GM18858 (cell line): ENCODE data around the gene TFDP1.

Experiments
- ATAC-seq: cut with Tn5 transposase; IDR thresholded peaks from one replicate; pipeline ENCODE4 v1.9.1; 2021; ENCODE audit not compliant: unreplicated experiment

Gene TFDP1

DNA sequence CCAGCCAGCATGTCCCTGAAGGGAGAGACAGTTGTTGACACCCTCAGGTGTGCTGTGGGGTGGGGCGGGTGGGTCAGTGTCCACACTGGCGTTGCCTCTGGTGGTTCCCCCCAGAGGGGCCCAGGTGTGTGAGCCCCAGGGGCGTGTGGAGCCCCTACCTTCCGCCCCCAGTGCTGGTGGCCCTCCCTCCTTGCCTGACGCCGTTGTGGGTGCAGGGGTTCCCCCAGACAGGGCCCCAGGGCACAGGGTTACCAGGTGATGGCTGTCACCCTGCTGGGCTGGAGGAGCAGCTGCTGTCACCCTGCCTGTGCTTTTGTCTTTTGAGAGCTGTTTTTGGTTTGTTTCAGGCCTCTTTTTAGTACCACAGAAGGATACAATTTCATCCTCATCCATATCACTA lies 46.3 kb downstream of the TFDP1 start:
- no peak for ATAC-seq

DNA sequence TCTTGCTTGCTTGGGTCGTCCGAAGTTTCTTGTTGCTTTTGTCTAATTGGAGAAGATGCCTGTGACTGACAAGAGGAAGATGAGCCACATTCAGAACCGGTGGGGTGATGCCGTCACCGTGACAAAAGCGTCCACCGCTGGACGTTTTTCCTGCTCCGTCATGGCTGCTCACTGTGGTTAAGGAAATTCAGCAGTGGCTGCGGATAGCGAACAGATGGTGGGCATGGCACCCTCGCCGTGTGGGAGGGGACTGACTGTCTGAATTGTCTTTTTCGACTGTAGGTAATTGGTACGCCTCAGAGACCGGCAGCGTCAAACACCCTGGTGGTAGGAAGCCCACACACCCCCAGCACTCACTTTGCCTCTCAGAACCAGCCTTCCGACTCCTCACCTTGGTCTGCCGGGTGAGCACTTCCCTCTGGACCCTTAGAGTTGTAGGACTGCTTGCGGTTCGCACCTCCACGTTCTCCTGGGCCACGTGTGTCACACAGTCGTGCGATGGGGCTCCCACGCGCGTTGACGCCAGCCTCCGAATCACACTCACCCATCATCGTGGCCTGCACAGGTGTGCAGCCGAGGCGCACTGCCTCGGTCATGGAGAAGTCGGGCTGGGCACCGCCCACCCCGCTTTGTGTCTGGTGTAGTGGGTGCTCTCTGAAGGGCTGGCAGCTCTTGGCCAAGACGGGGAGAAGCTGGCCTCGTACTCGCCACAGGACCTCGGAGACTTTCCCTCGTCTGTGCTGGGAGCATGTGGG lies 47.0 kb downstream of the TFDP1 start:
- no peak for ATAC-seq

DNA sequence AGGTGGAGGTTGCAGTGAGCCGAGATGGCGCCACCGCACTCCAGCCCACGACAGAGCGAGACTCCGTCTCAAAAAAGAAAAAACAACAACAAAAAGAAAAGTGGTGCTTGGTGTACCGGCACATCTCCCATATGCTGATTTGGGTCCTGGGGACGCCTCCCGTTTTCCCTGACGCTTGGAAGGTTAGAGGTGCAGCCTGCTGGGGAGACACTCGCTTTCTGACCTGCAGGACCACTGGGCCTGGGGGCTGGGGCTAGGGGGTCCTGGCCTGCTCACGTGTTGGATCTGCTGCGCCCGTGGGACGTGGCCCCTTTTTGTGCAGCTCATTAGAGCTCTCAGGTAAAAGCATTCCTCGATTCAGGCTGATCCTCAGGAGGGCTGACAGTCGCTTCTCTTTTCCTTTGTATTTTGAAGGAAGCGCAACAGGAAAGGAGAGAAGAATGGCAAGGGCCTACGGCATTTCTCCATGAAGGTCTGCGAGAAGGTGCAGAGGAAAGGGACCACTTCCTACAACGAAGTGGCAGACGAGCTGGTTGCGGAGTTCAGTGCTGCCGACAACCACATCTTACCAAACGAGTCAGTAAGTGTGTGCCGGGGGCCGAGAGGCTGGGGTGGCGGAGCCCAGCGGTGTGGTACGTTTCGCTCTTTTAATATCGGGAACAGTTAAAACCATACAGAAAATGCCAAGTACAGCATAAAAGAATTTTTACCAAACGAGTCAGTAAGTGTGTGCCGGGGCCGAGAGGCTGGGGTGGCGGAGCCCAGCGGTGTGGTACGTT lies 48.3 kb downstream of the TFDP1 start:
- no peak for ATAC-seq

DNA sequence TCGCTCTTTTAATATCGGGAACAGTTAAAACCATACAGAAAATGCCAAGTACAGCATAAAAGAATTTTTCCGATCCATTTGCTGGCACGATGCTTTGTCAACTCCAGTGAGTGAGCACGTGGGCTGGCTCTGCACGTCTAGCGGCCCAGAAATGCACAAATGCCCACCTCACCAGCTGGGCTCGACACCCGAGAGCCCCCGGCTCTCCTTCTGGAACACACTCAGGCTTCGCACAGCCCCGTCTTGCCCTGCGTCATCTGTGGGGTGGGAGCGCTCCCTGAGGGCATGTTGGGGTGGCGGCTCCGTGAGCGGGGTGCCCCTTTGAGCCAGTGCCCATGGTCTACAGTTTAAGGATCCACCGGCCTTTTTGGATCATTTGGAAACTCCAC lies 48.9 kb downstream of the TFDP1 start:
- ATAC-seq, result no peak

DNA sequence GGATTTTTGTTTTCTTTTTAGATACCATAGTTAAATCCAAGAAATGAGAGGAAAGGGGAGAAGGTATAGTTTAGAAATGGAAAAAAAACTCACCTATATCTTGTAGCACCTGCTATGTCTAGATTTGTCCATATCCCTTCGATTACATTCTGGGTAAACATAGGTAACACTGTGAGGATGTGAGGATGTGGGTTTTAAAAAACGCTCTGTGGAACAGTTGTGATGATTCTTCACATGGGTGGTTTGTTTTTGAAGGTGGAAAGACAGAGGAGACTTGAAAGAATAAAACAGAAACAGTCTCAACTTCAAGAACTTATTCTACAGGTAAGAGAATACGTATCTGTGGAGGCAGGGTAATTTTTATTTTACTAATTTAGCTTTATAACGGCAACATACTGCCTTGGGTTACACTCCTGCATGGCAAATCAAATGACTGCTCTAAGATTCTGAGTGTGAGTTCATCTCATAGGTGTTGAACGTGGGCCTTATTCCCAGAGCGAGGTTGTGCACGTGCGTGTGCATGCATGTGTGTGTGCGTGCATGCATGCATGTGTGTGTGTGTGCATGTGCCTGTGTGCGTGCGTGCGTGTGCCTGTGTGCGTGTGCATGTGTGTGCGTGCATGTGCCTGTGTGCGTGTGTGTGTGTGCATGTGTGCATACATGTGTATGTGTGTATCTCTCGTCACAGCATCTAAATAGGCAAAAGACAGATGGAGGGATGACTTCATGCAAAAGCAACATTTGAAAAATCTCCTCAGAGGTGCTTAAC lies 49.9 kb downstream of the TFDP1 start:
- ATAC-seq, result no peak

DNA sequence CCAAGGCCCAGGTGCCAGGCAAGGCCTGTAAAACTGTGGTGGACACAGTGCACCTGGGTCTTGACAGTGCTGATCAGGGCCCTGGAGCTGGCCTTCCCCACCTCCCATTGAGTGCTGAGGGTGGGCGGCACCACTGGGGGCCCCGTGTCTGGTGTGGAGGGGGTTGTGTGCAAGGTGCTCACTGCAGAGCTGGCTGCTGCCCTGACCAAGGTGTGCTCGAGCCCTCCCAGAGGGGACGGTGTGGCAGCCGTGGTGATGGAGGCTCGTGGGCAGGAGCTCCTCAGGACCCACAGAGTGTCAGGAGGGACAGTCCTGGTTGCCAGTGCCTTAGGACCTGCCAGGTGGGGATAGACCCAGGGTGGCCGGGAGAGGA lies 50.5 kb downstream of the TFDP1 start:
- ATAC-seq, result no peak

DNA sequence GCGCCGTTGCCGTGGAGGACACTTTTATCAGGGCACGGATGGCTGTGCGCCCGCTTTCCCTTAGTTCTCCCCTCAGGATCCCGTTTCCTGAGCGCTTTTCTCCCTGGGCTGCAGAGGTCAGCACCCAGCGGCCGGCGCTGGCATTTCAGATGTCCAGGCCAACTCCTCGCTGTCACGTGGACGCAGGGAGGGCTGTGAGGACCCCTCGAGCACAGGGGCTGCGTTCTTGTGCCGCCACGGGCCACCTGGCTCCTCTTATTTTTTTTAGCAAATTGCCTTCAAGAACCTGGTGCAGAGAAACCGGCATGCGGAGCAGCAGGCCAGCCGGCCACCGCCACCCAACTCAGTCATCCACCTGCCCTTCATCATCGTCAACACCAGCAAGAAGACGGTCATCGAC lies 51.2 kb downstream of the TFDP1 start:
- no peak for ATAC-seq

DNA sequence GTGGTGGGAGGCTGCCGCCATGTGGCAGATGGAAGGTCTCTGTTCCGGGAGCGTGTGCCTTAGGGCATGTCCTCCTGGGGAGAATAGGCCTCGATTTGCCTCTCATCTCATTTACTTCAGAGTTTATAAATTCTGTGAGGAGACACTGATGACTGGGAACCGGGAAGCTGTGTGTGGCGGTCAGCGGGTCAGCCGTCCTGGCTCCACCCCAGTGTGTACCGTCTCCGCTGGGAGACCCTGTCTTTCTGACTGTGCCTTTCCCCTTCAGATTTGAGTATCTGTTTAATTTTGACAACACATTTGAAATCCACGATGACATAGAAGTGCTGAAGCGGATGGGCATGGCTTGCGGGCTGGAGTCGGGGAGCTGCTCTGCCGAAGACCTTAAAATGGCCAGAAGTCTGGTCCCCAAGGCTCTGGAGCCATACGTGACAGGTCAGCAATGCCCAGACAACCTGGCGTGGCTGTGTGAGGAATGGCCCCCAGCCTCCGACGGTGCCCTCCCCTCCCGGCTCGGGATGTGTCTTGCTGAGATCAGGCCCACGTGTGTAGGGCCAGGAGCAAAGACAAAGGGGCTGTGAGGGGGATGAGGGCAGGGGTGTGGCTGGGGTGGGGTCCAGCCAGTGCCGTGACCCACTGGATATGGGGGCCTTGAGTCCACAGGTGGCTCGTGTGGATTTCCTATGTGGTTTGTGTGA lies 51.9 kb downstream of the TFDP1 start:
- no peak for ATAC-seq

DNA sequence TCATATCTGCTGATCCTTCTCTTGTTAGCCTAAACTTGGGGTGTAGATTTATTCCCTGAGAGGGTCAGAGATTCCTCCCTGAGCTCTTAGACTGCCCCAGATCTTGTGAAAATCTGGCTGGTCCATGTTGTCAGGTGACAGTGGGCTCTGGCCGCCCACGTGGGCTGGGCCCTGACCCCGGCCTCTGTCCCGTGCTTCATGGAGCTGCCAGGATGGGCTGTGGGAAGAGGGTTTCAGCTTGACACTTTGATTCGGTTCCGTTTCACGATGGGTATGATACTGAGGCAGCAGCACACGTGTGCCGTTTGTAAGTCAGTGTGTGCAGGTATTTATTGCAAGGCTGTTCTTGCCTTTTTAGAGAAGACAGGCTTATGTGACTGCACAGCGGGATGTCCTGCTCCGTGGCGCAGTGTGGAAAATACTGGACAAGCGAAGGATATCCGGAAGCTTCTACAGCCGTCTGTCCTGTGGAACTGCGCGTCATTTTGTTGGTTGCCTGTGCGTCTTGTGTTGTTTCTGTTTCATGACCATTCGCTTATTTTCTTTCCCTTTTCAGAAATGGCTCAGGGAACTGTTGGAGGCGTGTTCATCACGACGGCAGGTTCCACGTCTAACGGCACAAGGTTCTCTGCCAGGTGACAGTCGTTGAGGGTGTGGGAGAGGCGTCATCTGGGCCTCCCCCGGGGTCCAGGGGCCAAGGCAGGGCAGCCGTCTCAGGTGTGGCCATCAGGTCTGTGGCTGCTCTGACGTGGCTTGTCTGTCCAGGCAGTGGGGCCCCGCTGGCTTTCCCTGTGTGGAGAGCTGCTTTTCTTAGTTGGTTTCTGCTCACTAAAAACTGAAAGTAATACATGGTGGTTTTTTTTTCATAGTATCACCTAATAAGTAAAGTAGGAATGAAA lies 53.0 kb downstream of the TFDP1 start:
- ATAC-seq, result no peak

DNA sequence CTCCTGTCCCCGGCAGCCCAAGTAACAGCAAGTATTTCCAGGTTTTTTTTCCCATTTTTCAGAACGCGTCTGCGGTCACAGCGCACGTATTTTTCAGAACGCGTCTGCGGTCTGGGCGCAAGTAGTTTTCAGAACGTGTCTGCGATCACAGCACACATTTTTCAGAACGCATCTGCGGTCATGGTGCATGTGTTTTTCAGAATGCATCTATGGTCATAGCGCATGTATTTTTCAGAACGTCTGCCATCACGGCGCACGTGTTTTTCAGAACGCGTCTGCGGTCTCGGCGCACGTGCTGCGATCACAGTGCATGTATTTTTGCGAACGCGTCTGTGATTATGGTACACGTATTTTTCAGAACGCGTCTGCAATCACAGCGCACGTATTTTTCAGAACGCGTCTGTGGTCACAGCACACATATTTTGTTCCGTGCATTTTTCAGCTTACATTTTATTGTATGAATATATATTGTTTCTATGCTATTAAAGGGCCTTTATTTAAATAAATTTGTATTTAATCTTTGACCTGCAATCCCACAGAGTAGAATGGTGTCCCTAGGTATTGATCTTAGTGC lies 53.7 kb downstream of the TFDP1 start:
- no peak for ATAC-seq

DNA sequence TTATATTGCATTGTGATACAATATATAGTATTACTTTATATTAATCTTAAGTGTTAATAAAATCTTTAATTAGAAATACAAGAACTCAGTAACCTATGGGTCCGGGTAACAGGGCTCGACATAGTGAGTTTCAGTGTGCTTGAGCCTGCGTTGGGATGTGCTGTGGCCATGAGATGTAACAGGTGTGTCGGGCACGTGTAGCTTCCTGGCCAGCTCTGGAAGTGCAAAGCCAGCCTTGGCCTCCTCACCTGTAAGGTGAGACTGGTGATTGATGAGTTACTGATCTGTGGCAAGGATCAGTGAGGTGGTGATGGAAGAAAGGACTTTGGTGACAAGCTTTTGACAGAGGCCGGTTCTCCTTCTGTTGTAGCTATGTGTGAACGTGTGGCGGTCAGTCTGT lies 54.3 kb downstream of the TFDP1 start:
- ATAC-seq, result no peak

DNA sequence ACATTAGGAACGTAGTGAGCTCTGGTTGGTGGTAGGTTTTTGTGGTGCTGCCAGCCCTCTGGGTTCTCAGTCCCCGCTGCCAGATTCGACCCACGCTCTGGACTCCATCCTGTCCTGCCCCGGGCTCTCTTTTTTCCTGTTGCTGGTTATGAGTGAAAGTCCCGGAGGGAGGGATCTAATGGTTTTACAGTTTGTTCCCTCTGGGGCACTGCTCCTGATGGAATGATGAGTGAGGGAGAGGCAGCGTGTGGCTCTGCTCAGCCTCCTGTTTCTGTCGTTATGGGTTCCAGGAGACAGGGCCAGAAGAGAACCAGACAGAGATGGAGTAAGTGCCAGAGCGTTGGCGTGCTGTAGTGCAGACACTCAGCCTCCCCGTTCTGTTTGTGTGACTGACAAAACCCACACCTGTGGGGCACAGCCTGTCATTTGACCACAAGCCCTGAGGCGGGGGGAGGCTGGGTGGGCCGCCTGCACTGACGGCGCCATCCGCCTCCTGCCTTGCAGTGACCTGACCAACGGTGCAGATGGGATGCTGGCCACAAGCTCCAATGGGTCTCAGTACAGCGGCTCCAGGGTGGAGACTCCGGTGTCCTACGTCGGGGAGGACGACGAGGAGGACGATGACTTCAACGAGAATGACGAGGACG lies 55.2 kb downstream of the TFDP1 start:
- no peak for ATAC-seq

DNA sequence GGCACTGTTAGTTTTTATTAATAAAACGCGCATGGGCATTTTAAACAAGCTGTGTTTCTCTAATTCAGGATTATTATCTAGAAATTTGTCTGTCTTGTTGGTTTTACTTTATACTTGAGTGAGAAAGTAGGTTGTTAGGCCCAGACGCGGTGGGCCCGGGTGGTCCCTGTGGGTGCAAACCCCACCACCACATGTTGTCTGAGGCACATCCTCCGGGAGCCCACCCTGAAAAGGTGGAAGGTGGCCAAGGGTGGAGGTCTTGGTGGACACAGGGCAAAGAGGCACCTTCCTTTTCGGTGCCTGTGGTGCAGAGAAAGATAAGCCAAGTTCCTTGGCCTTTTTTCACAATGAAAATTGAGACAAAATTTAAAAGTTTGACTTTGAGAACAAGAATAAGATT lies 56.9 kb downstream of the TFDP1 start:
- no peak for ATAC-seq

DNA sequence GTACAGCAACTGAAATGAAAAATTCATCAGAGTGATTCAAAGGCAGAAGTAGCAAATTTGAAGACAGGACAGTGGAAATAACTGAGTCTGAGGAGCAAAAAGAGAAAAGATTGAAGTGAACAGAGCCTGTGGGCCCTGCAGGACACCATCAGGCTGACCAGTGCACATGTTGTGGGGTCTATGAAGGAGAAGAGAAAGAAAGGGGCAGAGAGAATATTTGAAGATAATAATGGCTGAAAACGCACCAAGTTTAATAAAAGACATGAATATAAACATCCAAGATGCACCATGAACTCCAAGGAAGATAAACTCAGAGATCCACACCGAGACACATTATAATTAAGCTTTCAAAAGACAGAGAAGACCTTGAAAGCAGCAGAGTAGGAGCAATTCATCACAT lies 58.0 kb downstream of the TFDP1 start:
- ATAC-seq, result no peak

DNA sequence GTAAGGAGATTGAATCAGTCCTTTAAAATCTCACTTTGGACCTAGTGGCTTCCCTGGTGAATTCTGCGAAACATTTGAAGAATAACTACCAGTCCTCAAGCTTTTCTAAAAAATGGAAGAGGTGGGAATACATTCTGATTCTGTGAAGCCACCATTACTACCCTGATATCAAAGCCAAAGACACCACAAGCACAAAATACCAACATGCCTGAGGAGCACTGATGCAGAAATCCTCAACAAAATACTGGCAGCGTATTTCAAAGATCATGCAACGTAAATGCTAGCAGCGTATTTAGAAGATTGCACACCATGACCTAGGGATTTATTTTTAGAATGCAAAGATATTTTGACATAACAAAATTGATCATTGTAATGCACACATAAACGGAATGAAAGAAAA lies 59.0 kb downstream of the TFDP1 start:
- no peak for ATAC-seq

DNA sequence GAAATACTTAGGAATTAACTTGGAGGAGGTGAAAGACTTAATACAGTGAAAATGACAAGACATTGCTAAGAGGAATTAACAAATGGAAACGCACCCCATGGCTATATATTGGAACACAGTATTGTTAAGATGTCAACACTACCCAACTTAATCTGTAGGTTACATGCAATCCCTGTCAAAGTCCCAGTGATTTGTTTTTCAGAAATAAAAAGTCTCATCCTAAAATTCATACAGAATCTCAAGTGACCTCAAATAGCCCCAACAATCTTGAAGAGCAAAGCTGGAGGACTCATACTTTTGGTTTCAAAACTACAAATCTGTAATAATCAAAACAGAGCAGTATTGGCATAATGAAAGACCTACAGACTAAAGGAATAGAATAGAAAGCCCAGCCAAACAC lies 60.2 kb downstream of the TFDP1 start:
- no peak for ATAC-seq

DNA sequence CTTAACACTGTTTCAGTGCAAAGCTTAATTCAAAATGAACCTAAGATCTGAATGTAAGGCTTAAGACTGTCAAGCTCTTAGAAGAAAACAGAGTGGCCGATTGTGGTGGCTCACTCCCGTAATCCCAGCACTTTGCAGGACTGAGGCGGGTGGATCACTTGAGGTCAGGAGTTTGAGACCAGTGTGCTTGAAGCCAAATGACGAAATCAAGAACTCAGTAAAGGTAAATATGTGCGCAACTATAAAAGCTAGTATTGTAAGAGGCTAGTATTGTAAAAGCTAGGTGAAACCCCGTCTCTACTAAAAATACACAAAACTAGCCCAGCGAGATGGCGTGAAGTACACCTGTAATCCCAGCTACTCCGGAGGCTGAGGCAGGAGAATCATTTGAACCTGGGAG lies 60.8 kb downstream of the TFDP1 start:
- no peak for ATAC-seq

DNA sequence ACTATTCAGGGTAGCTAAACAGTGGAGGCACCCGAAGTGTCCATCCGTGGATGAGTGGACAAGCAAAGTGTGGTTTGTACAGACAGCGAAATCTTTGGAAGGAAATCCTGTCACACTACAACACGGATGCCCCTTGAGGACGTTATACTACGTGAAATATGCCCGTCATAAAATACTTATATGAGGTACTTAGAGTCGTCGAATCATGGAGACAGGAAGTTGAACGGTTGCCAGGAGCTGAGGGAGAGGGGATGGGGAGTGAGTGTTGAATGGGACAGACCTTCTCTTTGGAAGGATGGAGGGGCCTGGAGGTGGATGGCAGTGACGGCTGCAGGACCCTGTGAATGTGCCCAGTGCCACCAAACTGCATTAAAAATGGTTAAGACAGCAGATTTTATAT lies 61.8 kb downstream of the TFDP1 start:
- ATAC-seq, result no peak

DNA sequence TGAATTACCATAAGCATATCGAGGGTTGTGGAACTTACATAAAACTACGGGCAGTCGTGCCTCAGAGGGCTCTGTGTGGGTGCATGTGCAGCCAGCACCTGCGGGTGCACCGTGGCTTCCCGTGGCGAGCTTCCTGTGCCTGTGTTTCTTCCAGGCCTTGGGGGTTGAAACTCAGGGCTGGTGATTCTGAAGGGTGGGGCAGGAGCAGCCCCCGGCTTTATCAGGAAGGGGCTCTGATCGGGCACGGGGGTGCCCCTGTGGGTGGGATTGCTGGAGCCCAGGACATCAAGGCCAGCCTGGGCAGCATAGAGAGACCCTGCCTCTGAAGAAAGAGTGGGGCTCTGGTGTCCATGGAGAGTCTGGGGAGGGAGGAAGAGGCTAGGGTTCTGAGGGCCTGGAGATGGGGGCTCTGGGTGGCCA lies 62.4 kb downstream of the TFDP1 start:
- no peak for ATAC-seq
